Erythroblast (primary cell): ENCODE measurements around the gene CCDC171.

Source experiments
- DNase-seq, 2 experiments: peaks; one replicate each; lab custom pipeline; 2025; lab: John Stamatoyannopoulos, UW
- GATA1 ChIP-seq: IDR thresholded peaks from 2 replicates; pipeline ENCODE4 v1.6.1; 2011; ENCODE audit warnings: low read depth, mild to moderate bottlenecking, control low read depth, low read length, moderate library complexity
- POLR2A ChIP-seq: IDR thresholded peaks from 2 replicates; pipeline ENCODE4 v1.6.1; 2011; ENCODE audit warnings: mild to moderate bottlenecking, low read length

CCDC171 gene

DNA sequence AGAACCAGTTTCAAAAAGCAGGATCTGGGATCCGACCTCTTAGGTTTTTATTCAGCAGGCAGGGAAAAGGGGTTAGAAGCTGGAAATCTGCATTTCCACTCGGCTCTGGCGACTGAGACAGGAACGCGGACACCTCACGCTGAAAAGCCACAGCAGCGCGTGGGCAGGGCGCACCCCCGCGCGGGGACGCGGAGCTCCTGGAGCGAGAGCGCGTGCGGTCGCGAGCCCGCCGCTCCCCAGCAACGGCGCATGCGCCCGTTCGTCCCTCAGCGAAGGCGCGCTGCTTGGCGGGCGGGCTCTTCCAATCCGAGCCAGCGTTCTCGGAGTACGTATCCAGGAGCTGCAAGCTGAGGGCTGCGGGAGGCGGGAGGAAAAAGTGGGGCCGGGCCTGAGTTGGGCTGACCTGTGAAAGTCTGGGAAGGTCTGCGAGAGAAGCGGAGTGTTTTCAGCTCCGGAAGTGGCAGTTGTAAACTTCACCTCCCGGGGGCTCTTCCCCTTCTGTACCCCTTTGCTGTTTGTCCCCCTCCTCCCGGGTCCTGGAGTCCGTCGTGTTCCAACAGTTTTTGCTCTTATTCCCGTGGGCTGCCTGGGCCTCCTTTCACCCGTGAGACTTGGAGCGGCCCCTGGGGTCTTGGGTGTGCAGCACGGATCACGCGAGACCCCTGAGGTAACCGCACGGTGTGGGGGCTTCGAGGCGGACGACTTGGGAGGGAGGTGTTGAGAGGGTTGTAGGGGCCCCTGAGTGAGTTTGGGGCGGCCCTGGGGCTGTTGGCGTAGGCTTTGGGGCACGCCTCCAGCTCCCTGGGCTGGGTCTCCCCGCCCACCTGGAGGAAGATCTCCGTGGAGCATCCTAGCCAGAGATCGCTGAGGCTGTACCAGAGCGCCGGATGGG is at the start of gene CCDC171:
Gene CCDC171 (plus strand): TSS at position 408 of the 892 bp plus-strand sequence. CDS start 11,046 bp downstream, outside the sequence.
- no peak for TF ChIP-seq GATA1
- TF ChIP-seq POLR2A: peak; percentile 52
- peak; percentile 92 to 93 for DNase-seq

DNA sequence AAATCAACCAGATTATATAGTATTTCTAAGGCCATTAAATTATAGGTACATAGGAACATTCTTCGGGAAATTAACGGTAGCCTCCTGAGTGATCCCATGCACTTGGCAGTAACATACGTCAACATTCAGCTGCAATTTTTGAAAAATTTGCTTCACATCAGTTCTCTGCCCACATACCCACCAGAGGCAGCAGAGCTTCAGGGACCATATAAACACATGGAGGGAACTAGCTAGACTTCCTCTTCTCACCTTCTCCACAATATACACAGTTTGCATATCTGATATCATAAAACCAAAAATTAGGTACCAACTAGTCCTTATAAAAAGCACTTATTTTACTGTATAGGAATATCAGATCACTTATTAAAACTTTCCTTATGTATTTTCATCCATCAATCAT is 46.9 kb upstream of the CCDC171 start:
- TF ChIP-seq GATA1 (no peak), POLR2A (no peak)
- no peak for DNase-seq

DNA sequence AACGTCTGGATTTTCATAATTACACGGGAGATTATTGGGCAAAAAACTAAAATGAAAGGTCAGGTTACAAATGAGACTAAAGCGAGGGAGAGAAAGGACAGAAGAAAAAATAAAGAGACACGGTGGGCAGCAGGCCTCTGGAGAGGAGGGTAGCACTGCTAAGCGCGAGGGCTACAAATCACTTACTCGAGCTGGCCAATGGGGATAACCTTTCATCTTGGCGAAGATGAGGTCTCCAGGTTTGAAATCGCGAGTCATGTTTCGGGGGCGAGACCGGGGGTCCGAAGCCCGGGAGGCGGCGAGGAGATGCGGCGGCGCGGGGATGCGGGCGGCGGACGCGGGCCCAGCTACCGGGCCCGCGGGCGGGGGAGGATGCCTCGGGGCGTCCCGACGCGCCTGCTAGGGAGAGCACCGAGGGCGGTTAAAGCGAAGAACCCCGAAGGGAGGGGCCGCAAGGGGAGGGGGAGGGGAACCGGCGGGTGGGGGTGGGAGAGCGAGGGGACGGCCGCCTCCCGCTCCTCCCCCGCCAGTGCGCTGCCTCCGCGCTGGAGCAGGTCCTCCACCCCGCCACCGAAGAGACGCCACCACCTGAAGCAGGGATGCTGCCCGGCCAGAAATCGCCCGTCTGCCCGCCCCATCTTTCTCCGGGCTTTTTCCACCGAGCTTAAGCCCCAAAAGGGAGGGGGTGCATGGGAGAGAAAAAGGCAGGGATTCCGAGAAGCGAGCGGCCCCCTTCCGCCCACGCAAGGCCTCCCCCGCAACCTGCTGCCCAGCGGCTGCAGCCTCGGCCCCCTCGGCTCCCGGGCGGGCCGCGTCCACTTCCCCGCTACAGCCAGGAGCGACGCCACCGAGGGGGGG is 42.7 kb upstream of the CCDC171 start:
- TF ChIP-seq GATA1: no peak
- TF ChIP-seq POLR2A: no peak
- peak; percentile 76 to 84 for DNase-seq

DNA sequence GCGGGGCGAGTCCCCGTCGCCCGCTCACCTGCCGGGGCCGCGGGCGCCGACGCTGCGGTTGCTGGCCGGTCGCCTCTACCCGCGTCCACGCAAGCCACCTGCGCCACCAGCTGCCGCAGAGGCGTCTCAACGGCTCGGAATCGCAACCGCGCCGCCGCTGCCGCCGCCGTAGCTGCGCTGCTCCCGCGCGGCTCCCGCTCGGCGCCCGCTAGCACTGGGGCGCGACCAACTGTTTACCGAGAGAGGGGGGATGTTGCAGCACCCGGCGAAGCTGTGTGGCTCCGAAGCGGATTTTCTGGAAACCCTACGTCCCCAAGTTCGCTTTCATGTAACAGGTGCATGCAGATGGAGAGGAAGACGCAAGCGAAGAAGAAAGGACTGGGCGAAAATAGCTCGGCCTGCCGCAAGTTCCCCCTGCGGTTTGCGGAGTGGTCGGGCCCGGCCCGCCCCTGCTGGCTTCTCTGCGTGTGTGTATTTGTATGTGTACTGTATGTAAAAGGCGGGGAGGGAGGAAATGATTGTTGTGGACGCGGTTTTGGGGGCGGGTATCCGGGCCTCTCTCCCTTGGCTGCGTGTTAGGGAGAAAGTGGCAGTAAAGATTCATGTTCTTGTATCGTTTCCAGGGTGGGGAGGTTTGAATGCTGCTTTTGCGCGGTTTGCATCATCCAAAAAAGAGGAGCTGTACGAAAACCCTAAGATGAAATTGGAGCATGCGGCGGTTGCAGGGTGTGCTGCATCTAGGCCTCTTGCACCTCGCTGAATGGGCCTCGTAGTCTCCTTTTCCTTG is 41.9 kb upstream of the CCDC171 start, which contains the start of gene PSIP1:
Gene PSIP1 (minus strand): TSS at position 182 of the 787 bp plus-strand sequence. CDS start 782 bp downstream, outside the sequence.
- peak; percentile 93 to 96 for DNase-seq
- no peak for TF ChIP-seq GATA1
- TF ChIP-seq POLR2A: peak; percentile 84

DNA sequence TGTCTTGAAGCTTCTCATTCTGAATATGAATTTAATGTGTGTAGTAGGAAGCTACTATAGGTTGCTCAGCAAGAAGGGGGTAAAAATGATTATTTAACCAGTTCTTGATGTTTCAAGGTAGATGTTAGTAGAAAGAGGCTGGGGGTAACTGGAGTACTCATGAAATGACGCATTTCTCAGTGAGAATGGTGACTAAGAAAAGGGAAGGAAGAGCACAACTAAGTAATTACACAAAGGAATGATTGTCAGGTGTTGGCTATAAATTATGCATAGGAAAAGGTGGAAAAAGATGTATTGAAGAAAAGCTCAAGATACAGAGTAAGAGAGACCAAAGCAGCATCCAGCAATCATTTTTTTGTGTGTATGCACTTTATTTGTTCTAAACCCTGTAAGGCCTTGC is 40.6 kb upstream of the CCDC171 start:
- TF ChIP-seq POLR2A (no peak), GATA1 (no peak)
- peak in 1 of 2 experiments; percentile 36 for DNase-seq

DNA sequence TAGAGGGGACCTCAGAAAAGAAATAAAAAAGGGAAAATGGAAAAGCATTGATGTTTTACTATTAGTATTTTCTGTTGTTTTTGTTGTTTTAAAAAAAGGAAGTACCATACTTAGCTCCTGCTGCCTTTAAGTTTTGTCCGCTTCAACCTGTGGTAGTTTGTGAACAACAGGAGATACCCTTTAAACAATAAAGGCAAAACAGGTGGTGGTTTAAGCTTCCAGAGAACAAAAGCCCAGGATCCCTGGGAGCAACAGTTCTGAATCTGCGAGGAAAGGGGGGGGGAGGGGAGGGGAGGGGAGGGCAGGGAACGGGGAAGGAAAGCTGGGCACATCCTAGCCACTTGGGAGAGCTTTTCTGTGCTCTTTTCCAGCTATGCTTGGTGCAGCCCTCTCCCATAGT is 40.0 kb upstream of the CCDC171 start:
- no peak for TF ChIP-seq POLR2A
- TF ChIP-seq GATA1: no peak
- no peak for DNase-seq

DNA sequence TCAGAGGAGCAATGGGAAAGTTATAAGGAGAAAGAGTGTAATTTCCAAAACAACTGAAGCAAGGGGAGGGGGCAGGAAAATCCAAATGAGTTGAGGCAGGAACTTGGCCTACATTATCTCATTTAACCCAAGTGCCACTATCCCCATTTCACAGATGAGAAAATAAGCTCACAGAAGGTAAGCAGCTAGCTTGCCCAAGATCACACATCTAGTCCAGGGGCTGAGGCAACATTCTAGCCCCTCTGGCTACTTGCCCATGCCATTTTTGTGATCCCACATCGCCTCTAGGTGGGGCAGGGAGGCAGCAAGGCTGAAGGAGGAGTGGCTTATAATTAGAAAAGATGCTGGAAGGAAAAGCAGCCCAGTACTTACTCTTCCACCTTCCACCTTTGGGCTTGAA is 39.5 kb upstream of the CCDC171 start:
- no peak for TF ChIP-seq GATA1
- TF ChIP-seq POLR2A: no peak
- peak; percentile 58 to 59 for DNase-seq

DNA sequence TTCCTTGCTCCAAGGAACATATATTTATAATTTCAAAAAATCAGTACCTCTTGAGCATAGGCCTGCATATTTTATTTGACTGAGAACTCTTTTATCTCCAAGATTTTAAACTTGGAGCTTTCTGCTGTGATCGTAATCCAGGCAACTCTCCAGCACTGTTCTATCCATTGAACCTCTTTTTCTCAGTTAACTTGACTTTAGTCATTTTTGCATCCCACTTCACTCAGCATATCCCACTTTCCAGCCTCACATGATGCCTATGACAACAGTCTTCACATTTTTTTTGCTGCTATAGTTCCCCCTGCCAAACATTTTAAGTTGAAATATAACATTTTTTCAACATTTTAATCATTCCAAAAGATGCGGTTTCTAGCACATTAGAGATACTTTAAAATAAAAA is 33.0 kb upstream of the CCDC171 start:
- no peak for DNase-seq
- no peak for TF ChIP-seq POLR2A
- TF ChIP-seq GATA1: no peak

DNA sequence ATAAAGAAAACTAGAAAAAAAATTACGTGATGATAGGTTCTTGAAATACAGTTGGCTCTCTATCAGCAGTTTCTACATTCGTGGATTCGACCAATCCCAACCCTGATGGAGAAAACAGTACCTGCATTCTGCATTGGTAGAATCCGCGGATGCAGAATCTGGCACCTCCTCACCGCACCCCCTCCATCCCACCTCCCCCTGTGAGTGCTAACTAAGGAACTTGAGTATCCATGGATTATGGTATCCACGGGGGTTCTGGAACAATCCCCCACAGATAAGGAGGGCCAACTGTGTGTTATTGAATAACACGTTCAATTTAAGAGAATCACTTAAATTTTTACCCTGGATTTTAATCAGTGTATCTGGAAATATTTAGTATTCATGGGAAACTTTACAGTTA is 31.6 kb upstream of the CCDC171 start:
- TF ChIP-seq GATA1 (no peak), POLR2A (no peak)
- no peak for DNase-seq

DNA sequence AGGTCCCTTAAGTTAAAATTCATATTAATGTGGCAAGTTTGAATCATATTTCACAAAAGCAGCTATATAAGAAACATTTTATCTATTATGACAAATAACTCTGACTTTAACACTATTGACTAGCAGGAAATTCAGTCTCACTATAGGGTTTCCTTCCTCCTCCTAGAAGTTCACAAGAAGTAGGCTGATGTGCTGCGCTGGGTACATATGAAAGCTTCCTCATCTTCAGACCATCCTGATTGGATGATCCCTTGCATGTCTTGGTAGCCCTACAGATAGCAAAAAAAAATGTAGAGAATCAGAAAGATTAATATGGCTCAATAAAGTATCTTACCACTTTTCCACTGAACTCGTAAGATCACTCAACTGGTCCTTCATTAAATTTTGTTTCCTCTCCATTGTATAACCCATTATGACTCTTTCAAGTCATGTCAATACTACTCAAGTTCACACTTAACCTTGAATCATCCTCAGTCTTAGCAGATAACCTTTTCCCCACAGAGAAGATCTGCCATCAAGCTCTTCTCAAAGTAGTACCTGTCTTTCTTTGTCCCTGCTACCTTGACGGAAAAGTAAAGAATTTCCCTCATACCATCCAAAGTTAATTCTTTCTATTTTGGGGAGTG is 30.6 kb upstream of the CCDC171 start:
- no peak for DNase-seq
- TF ChIP-seq POLR2A: no peak
- no peak for TF ChIP-seq GATA1

DNA sequence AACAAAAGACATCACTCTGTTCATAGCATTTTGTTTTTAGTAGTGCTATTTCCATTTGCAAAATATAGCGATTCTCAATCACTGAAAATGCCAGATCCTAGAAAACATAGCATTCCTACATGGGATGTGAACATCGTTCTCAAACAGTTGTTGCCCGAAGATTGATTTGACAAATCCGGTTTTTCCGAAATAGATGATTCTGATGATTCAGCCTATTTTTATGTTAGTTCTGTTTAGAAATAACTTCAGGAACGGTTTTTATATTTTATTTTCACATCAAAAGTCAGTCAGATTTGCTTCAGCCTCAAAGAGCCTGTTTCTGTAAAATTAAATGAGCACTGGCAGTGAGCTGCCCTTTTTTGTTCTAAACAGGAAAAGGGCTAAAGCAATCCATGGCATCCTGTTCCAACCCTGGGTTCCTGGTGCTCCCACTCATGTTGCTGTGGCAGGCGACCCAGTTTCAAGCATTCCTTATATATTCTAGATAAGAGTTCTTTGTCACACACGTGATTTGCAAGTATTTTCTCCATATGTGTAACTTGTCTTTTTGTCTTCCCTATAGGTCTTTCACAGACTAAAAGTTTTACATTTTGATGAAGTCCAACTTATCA is 27.9 kb upstream of the CCDC171 start:
- no peak for DNase-seq
- TF ChIP-seq POLR2A (no peak), GATA1 (no peak)

DNA sequence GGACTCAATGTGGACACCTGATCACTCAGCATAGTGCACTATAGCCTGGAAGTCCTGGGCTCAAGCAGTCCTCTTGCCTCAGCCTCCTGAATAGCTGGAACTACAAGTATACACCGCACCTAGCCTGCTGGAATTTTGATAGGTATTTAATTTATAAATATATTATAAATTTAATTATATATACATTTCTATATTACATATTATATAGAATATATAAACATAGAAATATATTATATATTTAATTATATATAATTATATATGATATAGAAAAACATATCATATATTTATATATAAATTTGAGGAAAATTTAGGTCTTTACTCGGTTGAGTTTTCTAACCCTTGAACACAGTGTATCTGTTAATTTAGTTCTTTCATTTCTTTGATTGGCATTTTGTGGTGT is 26.9 kb upstream of the CCDC171 start:
- no peak for DNase-seq
- TF ChIP-seq POLR2A: no peak
- no peak for TF ChIP-seq GATA1

DNA sequence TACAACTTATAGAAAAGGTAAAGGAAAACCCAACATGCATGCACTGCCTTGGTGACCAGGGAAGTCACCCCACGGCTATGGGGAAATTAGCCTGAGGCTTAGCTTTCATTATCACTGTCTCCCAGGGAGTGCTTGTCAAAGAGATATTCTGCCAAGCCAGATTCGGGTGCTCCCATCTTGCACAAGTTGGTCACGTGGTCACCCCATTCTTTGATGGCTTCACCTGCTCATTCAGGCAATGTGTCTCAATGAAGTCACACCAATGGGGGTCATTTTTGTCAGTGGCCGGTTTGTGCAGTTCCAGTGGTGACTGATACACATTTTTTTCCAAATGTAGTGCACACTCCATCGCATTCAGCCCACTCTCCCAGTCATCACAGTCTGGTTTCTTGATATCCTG is 25.8 kb upstream of the CCDC171 start:
- DNase-seq: peak; percentile 21 to 37
